ENCODE data around the gene MINDY4.

- TF ChIP-seq ZNF274 (IDR thresholded peaks at IDR 0.05; ENCODE audit: low read depth, low read length) (no peak), YY1 (IDR thresholded peaks at IDR 0.05; ENCODE audit: insufficient read depth, insufficient read length) (no peak)
These were observed 119.0 kb downstream of the MINDY4 start for GRCh38 chr7:30890226-30890625.

All from NT2/D1 (cell line).